ENCODE measurements around the gene PPWD1. TPM values are rescaled to one million over a fixed set of nuclear protein-coding genes. Genes with fewer than 3 reads are reported as not detected.
A peak's percentile ranks its signal among the peaks of the same experiment; 100 is the strongest.

PPWD1 gene
- total RNA-seq, 2 experiments from 2014 or later, result 88.0 to 89.2 TPM

DNA sequence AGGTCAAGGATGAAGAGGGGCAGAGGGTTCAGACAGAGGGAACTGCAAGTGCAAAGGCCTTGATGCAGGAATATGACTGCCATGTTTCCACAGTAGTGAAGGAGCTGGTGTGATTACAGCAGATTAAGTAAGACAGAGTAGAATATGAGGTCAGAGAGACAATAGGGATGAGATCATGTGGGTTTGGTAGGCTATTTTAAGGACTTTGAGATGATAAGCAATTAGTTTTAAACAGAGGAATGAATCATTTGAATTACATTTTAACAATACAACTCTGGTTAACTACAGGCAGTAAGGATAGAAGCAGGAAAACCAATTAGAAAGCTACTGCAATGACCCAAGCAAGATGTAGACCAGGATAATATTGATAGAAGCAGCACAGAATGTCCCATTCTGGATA is 7.8 kb upstream of the PPWD1 start:
- no peak overlapping the region for H3K4me3 Mint-ChIP-seq
- DNase-seq (no peak), ATAC-seq (ENCODE audit: poor library complexity) (no peak)
- no peak overlapping the region for H3K27ac Mint-ChIP-seq
- no peaks in the 10 kb centered on the region for H3K9me3 Mint-ChIP-seq
- Histone ChIP-seq H3K4me1 (ENCODE audit: insufficient read depth, low read length) (no peaks in the 10 kb centered on the region), H3K27me3 (ENCODE audit: control insufficient read depth in 1 of 2, insufficient read depth in 2 of 2, low read length in 2 of 2) (no peaks in the 10 kb centered on the region), H3K9me3 (ENCODE audit: control insufficient read depth in 1 of 2, insufficient read depth in 1 of 2, low read length in 2 of 2) (no peaks in the 10 kb centered on the region), H3K27ac (ENCODE audit: low read depth in 1 of 2, low read length in 2 of 2) (no peak overlapping the region), H3K4me3 (ENCODE audit: low read length) (no peak overlapping the region), H3K36me3 (ENCODE audit: insufficient read depth, low read length) (peaks cover 4% of the 10 kb centered on the region)
- H3K4me1 Mint-ChIP-seq (ENCODE audit: low read depth), result peaks cover 16% of the 10 kb centered on the region
- CTCF ChIA-PET, result interaction anchor here (1.4 kb wide), 1 partner anchor 27 kb away, joined by 4 read pairs; no protein-coding TSS in a partner anchor
- H3K36me3 Mint-ChIP-seq (ENCODE audit: low read depth), result peaks cover 67% of the 10 kb centered on the region
- POLR2A ChIA-PET, result interaction anchor here (0.6 kb wide), 1 partner anchor 61 kb away, joined by 3 read pairs; no protein-coding TSS in a partner anchor
- H3K27me3 Mint-ChIP-seq, result no peaks in the 10 kb centered on the region
- intact Hi-C loops (cut with DNase I, micrococcal nuclease), result no loop called here
- TF ChIP-seq, protein P1, sequence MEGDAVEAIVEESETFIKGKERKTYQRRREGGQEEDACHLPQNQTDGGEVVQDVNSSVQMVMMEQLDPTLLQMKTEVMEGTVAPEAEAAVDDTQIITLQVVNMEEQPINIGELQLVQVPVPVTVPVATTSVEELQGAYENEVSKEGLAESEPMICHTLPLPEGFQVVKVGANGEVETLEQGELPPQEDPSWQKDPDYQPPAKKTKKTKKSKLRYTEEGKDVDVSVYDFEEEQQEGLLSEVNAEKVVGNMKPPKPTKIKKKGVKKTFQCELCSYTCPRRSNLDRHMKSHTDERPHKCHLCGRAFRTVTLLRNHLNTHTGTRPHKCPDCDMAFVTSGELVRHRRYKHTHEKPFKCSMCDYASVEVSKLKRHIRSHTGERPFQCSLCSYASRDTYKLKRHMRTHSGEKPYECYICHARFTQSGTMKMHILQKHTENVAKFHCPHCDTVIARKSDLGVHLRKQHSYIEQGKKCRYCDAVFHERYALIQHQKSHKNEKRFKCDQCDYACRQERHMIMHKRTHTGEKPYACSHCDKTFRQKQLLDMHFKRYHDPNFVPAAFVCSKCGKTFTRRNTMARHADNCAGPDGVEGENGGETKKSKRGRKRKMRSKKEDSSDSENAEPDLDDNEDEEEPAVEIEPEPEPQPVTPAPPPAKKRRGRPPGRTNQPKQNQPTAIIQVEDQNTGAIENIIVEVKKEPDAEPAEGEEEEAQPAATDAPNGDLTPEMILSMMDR (IDR thresholded peaks at IDR 0.05), result no peak

DNA sequence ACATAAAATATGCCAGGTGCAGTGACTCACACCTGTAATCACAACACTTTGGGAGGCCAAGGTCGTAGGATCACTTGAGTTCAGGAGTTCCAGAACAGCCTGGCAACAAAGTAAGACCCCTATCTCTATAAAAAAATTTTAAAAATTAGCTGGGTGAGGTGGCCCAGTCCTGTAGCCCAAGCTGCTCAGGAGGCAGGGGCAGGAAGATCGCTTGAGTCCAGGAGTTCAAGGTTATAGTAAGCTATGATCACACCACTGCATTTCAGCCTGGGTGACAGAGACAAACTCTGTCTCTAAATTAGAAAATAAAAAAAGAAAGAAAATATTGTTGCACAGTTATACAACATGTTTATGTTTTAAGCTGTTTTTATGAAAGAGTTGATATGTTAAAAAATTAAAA is 6.9 kb upstream of the PPWD1 start:
- Mint-ChIP-seq H3K9me3 (no peaks in the 10 kb centered on the region), H3K27ac (no peak overlapping the region), H3K4me3 (no peak overlapping the region), H3K27me3 (no peaks in the 10 kb centered on the region), H3K36me3 (ENCODE audit: low read depth) (peaks cover 60% of the 10 kb centered on the region), H3K4me1 (ENCODE audit: low read depth) (peaks cover 16% of the 10 kb centered on the region)
- ATAC-seq (ENCODE audit: poor library complexity), result no peak
- TF ChIP-seq, protein P1 (IDR thresholded peaks at IDR 0.05), result no peak
- ChIA-PET CTCF (interaction anchor here (1.4 kb wide), 1 partner anchor 28 kb away, joined by 4 read pairs; no protein-coding TSS in a partner anchor), POLR2A (interaction anchor here (0.6 kb wide), 1 partner anchor 62 kb away, joined by 3 read pairs; no protein-coding TSS in a partner anchor)
- H3K36me3 ChIP-seq (ENCODE audit: insufficient read depth, low read length), result no peaks in the 10 kb centered on the region
- no peak overlapping the region for H3K4me3 ChIP-seq (ENCODE audit: low read length)
- no peaks in the 10 kb centered on the region for H3K9me3 ChIP-seq (ENCODE audit: control insufficient read depth in 1 of 2, insufficient read depth in 1 of 2, low read length in 2 of 2)
- H3K4me1 ChIP-seq (ENCODE audit: insufficient read depth, low read length), result no peaks in the 10 kb centered on the region
- no peak for DNase-seq
- no peak overlapping the region for H3K27ac ChIP-seq (ENCODE audit: low read depth in 1 of 2, low read length in 2 of 2)
- intact Hi-C loops (cut with DNase I, micrococcal nuclease), result no loop called here
- H3K27me3 ChIP-seq (ENCODE audit: control insufficient read depth in 1 of 2, insufficient read depth in 2 of 2, low read length in 2 of 2), result no peaks in the 10 kb centered on the region

DNA sequence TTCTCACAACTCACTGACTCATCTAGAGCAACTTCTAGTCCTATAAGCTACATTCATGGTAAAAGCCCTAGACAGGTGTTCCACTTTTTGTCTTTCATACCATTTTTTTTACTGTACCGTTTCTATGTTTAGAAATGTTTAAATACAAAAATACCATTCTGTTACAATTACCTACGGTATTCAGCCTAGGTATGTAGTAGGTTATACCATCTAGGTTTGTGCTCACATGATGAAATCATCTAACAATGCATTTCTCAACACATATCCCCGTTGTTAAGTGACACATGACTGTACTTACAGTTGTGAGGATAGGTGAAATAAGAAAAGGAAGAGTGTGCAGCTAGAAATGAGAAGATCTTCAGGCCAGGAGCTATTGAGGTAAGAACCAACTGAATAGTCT is 6.4 kb upstream of the PPWD1 start:
- H3K4me1 ChIP-seq (ENCODE audit: insufficient read depth, low read length), result no peaks in the 10 kb centered on the region
- H3K4me3 Mint-ChIP-seq, result no peak overlapping the region
- intact Hi-C loops (cut with DNase I, micrococcal nuclease), result no loop called here
- peaks cover 60% of the 10 kb centered on the region for H3K36me3 Mint-ChIP-seq (ENCODE audit: low read depth)
- no peak overlapping the region for H3K4me3 ChIP-seq (ENCODE audit: low read length)
- no peaks in the 10 kb centered on the region for H3K36me3 ChIP-seq (ENCODE audit: insufficient read depth, low read length)
- TF ChIP-seq, protein P1 (IDR thresholded peaks at IDR 0.05), result no peak
- H3K27me3 Mint-ChIP-seq, result no peaks in the 10 kb centered on the region
- H3K27me3 ChIP-seq (ENCODE audit: control insufficient read depth in 1 of 2, insufficient read depth in 2 of 2, low read length in 2 of 2), result no peaks in the 10 kb centered on the region
- peaks cover 22% of the 10 kb centered on the region for H3K4me1 Mint-ChIP-seq (ENCODE audit: low read depth)
- H3K27ac Mint-ChIP-seq, result peak overlapping the region; percentile 8
- no peaks in the 10 kb centered on the region for H3K9me3 Mint-ChIP-seq
- H3K9me3 ChIP-seq (ENCODE audit: control insufficient read depth in 1 of 2, insufficient read depth in 1 of 2, low read length in 2 of 2), result no peaks in the 10 kb centered on the region
- no peak overlapping the region for H3K27ac ChIP-seq (ENCODE audit: low read depth in 1 of 2, low read length in 2 of 2)
- ChIA-PET POLR2A (no interaction called here), CTCF (interaction anchor here (1.4 kb wide), 1 partner anchor 29 kb away, joined by 4 read pairs; no protein-coding TSS in a partner anchor)
- no peak for ATAC-seq (ENCODE audit: poor library complexity)
- no peak for DNase-seq
